NT2/D1 (cell line): ENCODE data around the gene MFSD6L.

Source experiments
- SUZ12 ChIP-seq: IDR thresholded peaks from 2 replicates; pipeline ENCODE4 v1.6.1; 2011; ENCODE audit not compliant: insufficient read length, insufficient read depth; ENCODE audit errors: extremely low read depth
- YY1 ChIP-seq: IDR thresholded peaks from 2 replicates; pipeline ENCODE4 v1.6.1; 2011; ENCODE audit not compliant: insufficient read length, insufficient read depth
- ZNF274 ChIP-seq: IDR thresholded peaks from 2 replicates; pipeline ENCODE4 v1.6.1; 2011; ENCODE audit warnings: mild to moderate bottlenecking, low read depth, low read length

GRCh38 chr17:8831234-8831849, 32.2 kb upstream of the MFSD6L start:
- TF ChIP-seq SUZ12 = no peak
- no peak for TF ChIP-seq YY1
- TF ChIP-seq ZNF274 = no peak
